GM21825 (cell line): ENCODE measurements around the gene TPM4.
"Not testable (repeated sequence)": the region's sequence is repeated elsewhere in the genome, so short reads cannot be mapped to it uniquely, and the experiment has no call there.

ENCODE experiments used
- ATAC-seq: cut with Tn5 transposase; IDR thresholded peaks from one replicate; pipeline ENCODE4 v1.9.1; 2021; ENCODE audit warnings: mild to moderate bottlenecking, moderate library complexity; ENCODE audit not compliant: unreplicated experiment

TPM4 gene

GRCh38 chr19:16094360-16095070 lies 18.2 kb downstream of the TPM4 start:
- ATAC-seq, result no peak

GRCh38 chr19:16095071-16095571 lies 18.8 kb downstream of the TPM4 start:
- ATAC-seq, result no peak

- no peak for ATAC-seq
Measured at GRCh38 chr19:16096280-16096855, 20.1 kb downstream of the TPM4 start.

GRCh38 chr19:16098416-16098768 lies 22.1 kb downstream of the TPM4 start:
- no peak for ATAC-seq

GRCh38 chr19:16098821-16099220 lies 22.5 kb downstream of the TPM4 start:
- ATAC-seq, result no peak

GRCh38 chr19:16099314-16099965 lies 23.1 kb downstream of the TPM4 start:
- ATAC-seq, result not testable (repeated sequence)

GRCh38 chr19:16100524-16100923 lies 24.2 kb downstream of the TPM4 start:
- ATAC-seq, result no peak

- no peak for ATAC-seq
Measured at GRCh38 chr19:16104722-16105121, 28.4 kb downstream of the TPM4 start.

- ATAC-seq, result no peak
Measured at GRCh38 chr19:16106121-16106520, 29.8 kb downstream of the TPM4 start.

- ATAC-seq, result peak; percentile 87
Measured at GRCh38 chr19:16111160-16111908, 35.0 kb downstream of the TPM4 start, which contains the start of gene RAB8A. RAB8A (plus strand) TSS chr19:16111889; CDS start chr19:16111902, 13 bp downstream.

- no peak for ATAC-seq
Measured at GRCh38 chr19:16111909-16112752, 35.8 kb downstream of the TPM4 start.

GRCh38 chr19:16112778-16113177 lies 36.5 kb downstream of the TPM4 start:
- ATAC-seq, result no peak

GRCh38 chr19:16113727-16114126 lies 37.4 kb downstream of the TPM4 start:
- no peak for ATAC-seq

- no peak for ATAC-seq
Measured at GRCh38 chr19:16115301-16116039, 39.2 kb downstream of the TPM4 start.

- ATAC-seq, result no peak
Measured at GRCh38 chr19:16116067-16116466, 39.8 kb downstream of the TPM4 start.

GRCh38 chr19:16117594-16118033 lies 41.3 kb downstream of the TPM4 start:
- ATAC-seq, result no peak

- ATAC-seq, result peak; percentile 70
Measured at GRCh38 chr19:16118489-16119033, 42.3 kb downstream of the TPM4 start.

GRCh38 chr19:16119075-16119857 lies 43.0 kb downstream of the TPM4 start:
- ATAC-seq, result not testable (repeated sequence)

GRCh38 chr19:16121141-16121540 lies 44.8 kb downstream of the TPM4 start:
- no peak for ATAC-seq
